GM21367 (cell line): ENCODE measurements around the gene ACTL7B.
"Not testable (repeated sequence)": the region's sequence is repeated elsewhere in the genome, so short reads cannot be mapped to it uniquely, and the experiment has no call there.

Experiments
- ATAC-seq: cut with Tn5 transposase; IDR thresholded peaks from one replicate; pipeline ENCODE4 v1.9.1; 2021; ENCODE audit not compliant: unreplicated experiment

Gene ACTL7B

GRCh38 chr9:108855888-108856287 lies at the start of gene ACTL7B:
Gene ACTL7B (minus strand): TSS chr9:108855986. CDS start chr9:108855930, 56 bp downstream.
- ATAC-seq: no peak

GRCh38 chr9:108905494-108905893 lies 49.7 kb upstream of the ACTL7B start:
- no peak for ATAC-seq

GRCh38 chr9:108904161-108904560 lies 48.4 kb upstream of the ACTL7B start:
- ATAC-seq: no peak

- ATAC-seq: no peak
Measured at GRCh38 chr9:108903420-108904103, 47.8 kb upstream of the ACTL7B start.

GRCh38 chr9:108900176-108900575 lies 44.4 kb upstream of the ACTL7B start:
- no peak for ATAC-seq

GRCh38 chr9:108899023-108899695 lies 43.4 kb upstream of the ACTL7B start:
- not testable (repeated sequence) for ATAC-seq

GRCh38 chr9:108897324-108898096 lies 41.7 kb upstream of the ACTL7B start:
- no peak for ATAC-seq

- ATAC-seq: no peak
Measured at GRCh38 chr9:108894225-108894997, 38.6 kb upstream of the ACTL7B start.

- ATAC-seq: no peak
Measured at GRCh38 chr9:108889649-108890067, 33.9 kb upstream of the ACTL7B start.

GRCh38 chr9:108886594-108887271 lies 30.9 kb upstream of the ACTL7B start:
- not testable (repeated sequence) for ATAC-seq

- ATAC-seq: peak; percentile 99
Measured at GRCh38 chr9:108885643-108886348, 30.0 kb upstream of the ACTL7B start.

GRCh38 chr9:108884701-108885100 lies 28.9 kb upstream of the ACTL7B start:
- ATAC-seq: no peak

GRCh38 chr9:108883085-108883484 lies 27.3 kb upstream of the ACTL7B start:
- ATAC-seq: no peak

- ATAC-seq: no peak
Measured at GRCh38 chr9:108882052-108882888, 26.5 kb upstream of the ACTL7B start.

GRCh38 chr9:108880738-108881316 lies 25.0 kb upstream of the ACTL7B start:
- no peak for ATAC-seq

- ATAC-seq: no peak
Measured at GRCh38 chr9:108877524-108877923, 21.7 kb upstream of the ACTL7B start.

GRCh38 chr9:108876425-108876824 lies 20.6 kb upstream of the ACTL7B start:
- no peak for ATAC-seq

GRCh38 chr9:108874058-108874788 lies 18.4 kb upstream of the ACTL7B start:
- ATAC-seq: no peak
